ENCODE results near the gene IL27RA. TPM values are rescaled to one million over a fixed set of nuclear protein-coding genes. Genes with fewer than 3 reads are reported as not detected.

Gene IL27RA
- total and polyA plus RNA-seq, 2 of the 4 experiments (the other 2 are of a cell fraction) = 2.9 to 5.1 TPM

- Histone ChIP-seq H3K9ac (ENCODE audit: low read depth, low read length) (0 out of 2 replicates have a peak overlapping the region, but pooled peaks have one; percentile 9), H3K27ac (ENCODE audit: insufficient read depth, low read length) (peak overlapping the region; percentile 28; the same call in 1 of the 2 replicates), H4K8ac (ENCODE audit: low read depth in 2 of 2, low read length in 2 of 2) (peak overlapping the region in 1 of 2 experiments; percentile 52; a peak in 1 of 4 replicates), H2AFZ (replicated peaks; ENCODE audit: low read length, poor library complexity) (peak overlapping the region; percentile 98), H3K36me3 (ENCODE audit: control insufficient read depth, insufficient read depth, low read length) (0 out of 2 replicates have a peak, but pooled peaks cover 2% of the 10 kb centered on the region), H3K4me3 (ENCODE audit: insufficient read depth, low read depth, low read length) (peak overlapping the region; percentile 47), H3K9me3 (ENCODE audit: control insufficient read depth, insufficient read depth, low read length) (no peaks in the 10 kb centered on the region), H2AK9ac (replicated peaks; ENCODE audit: low read depth, low read length, poor library complexity) (peak overlapping the region; percentile 53), H2BK5ac (ENCODE audit: low read depth, low read length, poor library complexity, severe bottlenecking) (no peak overlapping the region), H2BK120ac (ENCODE audit: low read depth, low read length) (no peak overlapping the region), H3K18ac (ENCODE audit: low read depth, low read length) (no peak overlapping the region), H3K79me1 (ENCODE audit: low read depth in 1 of 2, low read length in 2 of 2) (peaks cover 3 to 32% of the 10 kb centered on the region in 2 experiments), H2AK5ac (ENCODE audit: low read depth, low read length) (peak overlapping the region; percentile 70), H3K27me3 (ENCODE audit: control insufficient read depth, insufficient read depth, low read length) (no peaks in the 10 kb centered on the region), H3K9me1 (ENCODE audit: insufficient read depth, low read length) (peaks cover 5% of the 10 kb centered on the region; the same call in 1 of the 2 replicates), H3K4me2 (ENCODE audit: low read depth, low read length) (peak overlapping the region; percentile 13; the same call in 1 of the 2 replicates), H4K20me1 (ENCODE audit: insufficient read depth, low read length) (peaks cover 9% of the 10 kb centered on the region), H3K14ac (replicated peaks; ENCODE audit: low read depth, low read length) (0 out of 2 replicates have a peak overlapping the region, but pooled peaks have one; percentile 35), H2BK20ac (ENCODE audit: low read depth, low read length) (no peak overlapping the region), H3K23ac (ENCODE audit: low read depth, low read length) (0 out of 2 replicates have a peak overlapping the region, but pooled peaks have one; percentile 40), H4K91ac (ENCODE audit: insufficient read depth, low read depth, low read length) (no peak overlapping the region), H4K5ac (ENCODE audit: low read depth, low read length) (no peak overlapping the region), H3K4ac (ENCODE audit: low read depth, low read length) (peak overlapping the region; percentile 24; the same call in 1 of the 2 replicates), H3K4me1 (ENCODE audit: control insufficient read depth, insufficient read depth, low read length) (peaks cover 4% of the 10 kb centered on the region; the same call in 1 of the 2 replicates), H3K56ac (ENCODE audit: extremely low read depth, insufficient read depth, low read length) (no peak overlapping the region), H2BK15ac (ENCODE audit: low read depth, low read length) (no peak overlapping the region)
- CTCF ChIA-PET = no interaction called here
- POLR2A ChIA-PET (ENCODE audit: unreplicated experiment) = interaction anchor here (0.5 to 0.7 kb wide), 2 partner anchors 13 to 20 kb away, joined by 4 to 5 read pairs; no protein-coding TSS in a partner anchor
- ATAC-seq (ENCODE audit: low read depth) = peak; percentile 61
- intact Hi-C loops (cut with micrococcal nuclease) (no loop called here), in situ Hi-C loops (cut with MboI; ENCODE audit: low sequenced_read_pairs) (no loop called here), dilution Hi-C loops (cut with HindIII; ENCODE audit: low sequenced_read_pairs, unreplicated experiment) (no loop called here)
- no CpG with 5 or more reads among the region's 50 CpGs for WGBS, 2 experiments (ENCODE audit: extremely low coverage in 2 of 2, insufficient read length in 1 of 2)
- BruUV-seq (replicated peaks) = no TSS peak
- DNase-seq = peak; percentile 75
- no peak for TF ChIP-seq BHLHE40 (IDR thresholded peaks at IDR 0.05; ENCODE audit: low read depth, low read length)
- no peak for TF ChIP-seq RFX5 (IDR thresholded peaks at IDR 0.05; ENCODE audit: low read depth, low read length)
- no peak for TF ChIP-seq MXI1 (IDR thresholded peaks at IDR 0.05; ENCODE audit: borderline replicate concordance, low read depth, low read length)
- TF ChIP-seq SMC3 (IDR thresholded peaks at IDR 0.05; ENCODE audit: low read depth, low read length) = no peak
- TF ChIP-seq MAFK (IDR thresholded peaks at IDR 0.05; ENCODE audit: low read depth, low read length) = no peak
- no peak for TF ChIP-seq CTCF (conservative IDR thresholded peaks at IDR 0.05; ENCODE audit: low read depth, low read length)
- no peak for TF ChIP-seq CEBPB (IDR thresholded peaks at IDR 0.05; ENCODE audit: low read depth, low read length)
- TF ChIP-seq POLR2A (IDR thresholded peaks at IDR 0.05; ENCODE audit: low read depth, low read length) = peak; percentile 85
- no peak for TF ChIP-seq FOS (IDR thresholded peaks at IDR 0.05; ENCODE audit: low read depth, low read length)
- no peak for TF ChIP-seq RAD21 (IDR thresholded peaks at IDR 0.05; ENCODE audit: low read length)
- peak; percentile 99 for TF ChIP-seq RCOR1 (IDR thresholded peaks at IDR 0.05; ENCODE audit: insufficient replicate concordance, low read length)
- TF ChIP-seq NFE2L2 (IDR thresholded peaks at IDR 0.05; ENCODE audit: low read depth, low read length) = no peak
- TF ChIP-seq MAZ (IDR thresholded peaks at IDR 0.05; ENCODE audit: borderline replicate concordance, low read depth, low read length) = peak; percentile 94
- no peak for TF ChIP-seq USF2 (IDR thresholded peaks at IDR 0.05; ENCODE audit: low read depth, low read length)
Measured at GRCh38 chr19:14005349-14006084, 26.0 kb upstream of the IL27RA start.

Measured in IMR-90 (cell line).